H9 (cell line): ENCODE results near the gene STAB1. TPM values are rescaled to one million over a fixed set of nuclear protein-coding genes. Genes with fewer than 3 reads are reported as not detected.

Experiments used
- DNase-seq: peaks from one replicate; pipeline ENCODE4 v3.0.0-alpha.2; 2017
- H2AFZ ChIP-seq: one replicate; pipeline ENCODE4 v1.6.1; 2013; ENCODE audit warnings: mild to moderate bottlenecking, low read length, control low read depth, moderate library complexity
- H2AK5ac ChIP-seq: 2 replicates; pipeline ENCODE4 v1.6.1; 2013; ENCODE audit warnings: low read length, control low read depth, mixed read lengths; ENCODE audit not compliant: insufficient read length
- H2BK120ac ChIP-seq: one replicate; pipeline ENCODE4 v1.6.1; 2013; ENCODE audit warnings: low read depth, mild to moderate bottlenecking, low read length, control low read depth, inconsistent platforms; ENCODE audit not compliant: poor library complexity, severe bottlenecking
- H2BK12ac ChIP-seq: 2 replicates; pipeline ENCODE4 v1.6.1; 2013; ENCODE audit warnings: low read length, control low read depth, mixed read lengths, low read depth; ENCODE audit not compliant: insufficient read length
- H2BK15ac ChIP-seq: 2 replicates; pipeline ENCODE4 v1.6.1; 2013; ENCODE audit warnings: low read depth, low read length, control low read depth
- H2BK20ac ChIP-seq: one replicate; pipeline ENCODE4 v1.6.1; 2013; ENCODE audit warnings: low read depth, mild to moderate bottlenecking, low read length, control low read depth, inconsistent platforms; ENCODE audit not compliant: poor library complexity, severe bottlenecking
- H2BK5ac ChIP-seq: 2 replicates; pipeline ENCODE4 v1.6.1; 2013; ENCODE audit warnings: low read length, control low read depth, mixed read lengths; ENCODE audit not compliant: insufficient read length
- H3K14ac ChIP-seq: 2 replicates; pipeline ENCODE4 v1.6.1; 2013; ENCODE audit warnings: low read length, control low read depth; ENCODE audit not compliant: insufficient read depth
- H3K18ac ChIP-seq: 2 replicates; pipeline ENCODE4 v1.6.1; 2013; ENCODE audit warnings: low read depth, mild to moderate bottlenecking, mixed read lengths, low read length, control low read depth; ENCODE audit not compliant: insufficient read length
- H3K23ac ChIP-seq: 2 replicates; pipeline ENCODE4 v1.6.1; 2013; ENCODE audit warnings: low read length, control low read depth, mixed read lengths, low read depth; ENCODE audit not compliant: insufficient read length
- H3K23me2 ChIP-seq: 2 replicates; pipeline ENCODE4 v1.6.1; 2013; ENCODE audit warnings: low read depth, mild to moderate bottlenecking, mixed read lengths, low read length, control low read depth; ENCODE audit not compliant: insufficient read length, poor library complexity, severe bottlenecking
- H3K27ac ChIP-seq: 2 replicates; pipeline ENCODE4 v1.5.1; 2013; ENCODE audit warnings: low read length, control low read depth, mixed read lengths, low read depth; ENCODE audit not compliant: insufficient read length
- H3K27me3 ChIP-seq: 2 replicates; pipeline ENCODE4 v1.6.1; 2013; ENCODE audit warnings: low read length, control low read depth, inconsistent platforms; ENCODE audit not compliant: insufficient read depth
- H3K4ac ChIP-seq: 2 replicates; pipeline ENCODE4 v1.6.1; 2013; ENCODE audit warnings: low read depth, mild to moderate bottlenecking, control low read depth, inconsistent platforms, low read length, moderate library complexity
- H3K4me1 ChIP-seq: 2 replicates; pipeline ENCODE4 v1.6.1; 2013; ENCODE audit warnings: low read length, control low read depth, inconsistent platforms; ENCODE audit not compliant: insufficient read depth
- H3K4me2 ChIP-seq: 2 replicates; pipeline ENCODE4 v1.6.1; 2013; ENCODE audit warnings: low read length, control low read depth, mixed read lengths; ENCODE audit not compliant: insufficient read length, insufficient read depth
- H3K56ac ChIP-seq: 2 replicates; pipeline ENCODE4 v1.6.1; 2013; ENCODE audit warnings: low read depth, mild to moderate bottlenecking, mixed read lengths, low read length, control low read depth; ENCODE audit not compliant: insufficient read length
- H3K79me1 ChIP-seq: 2 replicates; pipeline ENCODE4 v1.6.1; 2013; ENCODE audit warnings: low read depth, mild to moderate bottlenecking, moderate library complexity, low read length, control low read depth, inconsistent platforms; ENCODE audit not compliant: insufficient read depth, poor library complexity, severe bottlenecking
- H3K79me2 ChIP-seq: 2 replicates; pipeline ENCODE4 v1.6.1; 2013; ENCODE audit warnings: low read length, control low read depth, inconsistent platforms; ENCODE audit not compliant: insufficient read depth
- H3K9ac ChIP-seq: 2 replicates; pipeline ENCODE4 v1.6.1; 2013; ENCODE audit warnings: low read length, control low read depth, mixed read lengths; ENCODE audit not compliant: insufficient read length; ENCODE audit errors: extremely low read depth
- H3K9me3 ChIP-seq: one replicate; pipeline ENCODE4 v1.6.1; 2013; ENCODE audit warnings: low read depth, low read length, inconsistent platforms; ENCODE audit not compliant: control insufficient read depth
- H3T11ph ChIP-seq: one replicate; pipeline ENCODE4 v1.6.1; 2013; ENCODE audit warnings: mild to moderate bottlenecking, low read length, control low read depth, inconsistent platforms
- H4K20me1 ChIP-seq: one replicate; pipeline ENCODE4 v1.6.1; 2013; ENCODE audit not compliant: control insufficient read depth, insufficient read length, insufficient read depth
- H4K5ac ChIP-seq: 2 replicates; pipeline ENCODE4 v1.6.1; 2013; ENCODE audit warnings: low read depth, mild to moderate bottlenecking, mixed read lengths, low read length, control low read depth; ENCODE audit not compliant: insufficient read length
- H4K8ac ChIP-seq: replicated peaks from 2 replicates; pipeline ENCODE4 v1.6.1; 2013; ENCODE audit warnings: low read length, control low read depth, mixed read lengths, low read depth; ENCODE audit not compliant: insufficient read length
- H4K91ac ChIP-seq: 2 replicates; pipeline ENCODE4 v1.6.1; 2013; ENCODE audit warnings: low read depth, mild to moderate bottlenecking, moderate library complexity, mixed read lengths, low read length, control low read depth; ENCODE audit not compliant: insufficient read length
- H3K27ac Mint-ChIP-seq, 3 experiments: 2 replicates in 2 of 3; 3 replicates in 1 of 3; pipeline ENCODE4 v1.8.0; 2020 to 2021; ENCODE audit warnings: mixed read lengths in 3 of 3, mild to moderate bottlenecking in 1 of 3, moderate library complexity in 1 of 3
- H3K27me3 Mint-ChIP-seq: 2 replicates; pipeline ENCODE4 v1.8.0; 2021; ENCODE audit warnings: low read depth, mild to moderate bottlenecking, moderate library complexity, mixed read lengths
- H3K36me3 Mint-ChIP-seq, 3 experiments: 2 replicates in 2 of 3; 3 replicates in 1 of 3; pipeline ENCODE4 v1.8.0; 2020 to 2021; ENCODE audit warnings: low read depth in 3 of 3, mixed read lengths in 3 of 3; ENCODE audit not compliant: insufficient read depth in 1 of 3
- H3K4me1 Mint-ChIP-seq, 2 experiments: 2 replicates each; pipeline ENCODE4 v1.8.0; 2020; ENCODE audit warnings: mixed read lengths in 2 of 2
- H3K4me3 Mint-ChIP-seq, 2 experiments: 2 replicates in 1 of 2; 3 replicates in 1 of 2; pipeline ENCODE4 v1.8.0; 2020 to 2021; ENCODE audit warnings: mild to moderate bottlenecking in 2 of 2, mixed read lengths in 2 of 2, moderate library complexity in 1 of 2
- H3K9me3 Mint-ChIP-seq, 2 experiments: 2 replicates in 1 of 2; 3 replicates in 1 of 2; pipeline ENCODE4 v1.8.0; 2020; ENCODE audit warnings: mild to moderate bottlenecking in 2 of 2, mixed read lengths in 2 of 2, moderate library complexity in 1 of 2
- CTCF ChIP-seq: fragments of 200-600 bp; sonication (generic); conservative IDR thresholded peaks from 3 replicates; pipeline ENCODE4 v1.8.0; 2021; ENCODE audit warnings: antibody characterized with exemption, mild to moderate bottlenecking
- WGBS: extraction: QIAGEN DNeasy Blood & Tissue Kit; methylation state at CpG from one replicate; pipeline ENCODE4 v1.1.7; 2013; ENCODE audit warnings: missing lambda C conversion rate, low lambda C conversion rate, mixed read lengths; ENCODE audit not compliant: insufficient read length; ENCODE audit errors: extremely low coverage; 5-methylcytosine and 5-hydroxymethylcytosine counted together
- total RNA-seq: library from RNA; stranded (reverse); gene quantifications from 2 replicates; pipeline ENCODE4 v1.2.1, GENCODE V29; 2021

STAB1 gene
- total RNA-seq, 1 experiment from 2014 or later = 1.5 TPM

- Histone ChIP-seq H3K56ac (no peak overlapping the region), H4K91ac (no peak overlapping the region), H3K18ac (no peak overlapping the region), H3K23ac (no peak overlapping the region), H2BK12ac (no peak overlapping the region), H2AK5ac (no peak overlapping the region), H3K23me2 (peaks cover 24% of the 10 kb centered on the region), H3T11ph (no peak overlapping the region), H3K9ac (no peak overlapping the region), H3K9me3 (no peaks in the 10 kb centered on the region), H3K14ac (peak overlapping the region; percentile 15; the same call in 1 of the 2 replicates), H3K27ac (no peak overlapping the region), H3K79me2 (peaks cover 14% of the 10 kb centered on the region; the same call in 1 of the 2 replicates), H2BK15ac (no peak overlapping the region), H3K79me1 (peaks cover 6% of the 10 kb centered on the region), H2AFZ (no peak overlapping the region), H4K8ac (no peak overlapping the region), H4K20me1 (no peaks in the 10 kb centered on the region), H4K5ac (no peak overlapping the region), H3K27me3 (no peaks in the 10 kb centered on the region), H3K4me2 (peak overlapping the region; percentile 36), H2BK5ac (no peak overlapping the region), H3K4me1 (peaks cover 6% of the 10 kb centered on the region), H2BK20ac (no peak overlapping the region), H2BK120ac (no peak overlapping the region), H3K4ac (no peak overlapping the region)
- H3K27me3 Mint-ChIP-seq = no peaks in the 10 kb centered on the region
- H3K4me3 Mint-ChIP-seq = peak overlapping the region; percentile 75 to 83
- no peak for TF ChIP-seq CTCF
- H3K9me3 Mint-ChIP-seq = no peaks in the 10 kb centered on the region
- peaks cover 45% of the 10 kb centered on the region in 2 experiments for H3K4me1 Mint-ChIP-seq
- WGBS = no CpG with 5 or more reads among the region's 57 CpGs
- peak overlapping the region; percentile 49 to 60 (median 56); a peak in 5 of 7 replicates for H3K27ac Mint-ChIP-seq
- peak; percentile 55 for DNase-seq
- H3K36me3 Mint-ChIP-seq = peaks cover 12 to 28% (median 24%) of the 10 kb centered on the region in 3 experiments
Measured at GRCh38 chr3:52534281-52535183, 39.4 kb downstream of the STAB1 start.
